Natural killer cell (primary cell): ENCODE results near the gene WDR35. TPM values are rescaled to one million over a fixed set of nuclear protein-coding genes. Genes with fewer than 3 reads are reported as not detected.

Experiments
- ATAC-seq, 3 donors: fragments of 150-1000 bp in 2 of 3; fragments of 200-7000 bp in 1 of 3; cut with Tn5 transposase; 1 replicate in 1 of 3; 2 replicates in 2 of 3; pipeline ENCODE4 v1.10.0; 2021; ENCODE audit warnings: mild to moderate bottlenecking in 2 of 3, moderate library complexity in 2 of 3
- DNase-seq, 2 donors: peaks; one replicate each; pipeline versions ENCODE4 v3.0.0 to v3.0.0-alpha.2; 2013 to 2021; ENCODE audit warnings: mixed read lengths in 1 of 2
- H3K27ac ChIP-seq: one replicate; pipeline ENCODE4 v1.5.1; 2013; ENCODE audit warnings: mild to moderate bottlenecking, low read length
- H3K27me3 ChIP-seq: one replicate; pipeline ENCODE4 v1.6.1; 2013; ENCODE audit warnings: low read length; ENCODE audit not compliant: control insufficient read depth, insufficient read depth
- H3K36me3 ChIP-seq: one replicate; pipeline ENCODE4 v1.6.1; 2013; ENCODE audit warnings: low read length; ENCODE audit not compliant: control insufficient read depth, insufficient read depth
- H3K4me1 ChIP-seq: one replicate; pipeline ENCODE4 v1.6.1; 2013; ENCODE audit warnings: low read length; ENCODE audit not compliant: control insufficient read depth, insufficient read depth
- H3K4me3 ChIP-seq: one replicate; pipeline ENCODE4 v1.5.1; 2013; ENCODE audit warnings: low read length
- H3K9me3 ChIP-seq: one replicate; pipeline ENCODE4 v1.6.1; 2013; ENCODE audit warnings: low read length; ENCODE audit not compliant: control insufficient read depth, insufficient read depth
- H3K27ac Mint-ChIP-seq, 2 donors: one replicate each; pipeline ENCODE4 v1.8.0; 2022; ENCODE audit warnings: mild to moderate bottlenecking in 2 of 2, mixed read lengths in 2 of 2, moderate library complexity in 1 of 2
- H3K27me3 Mint-ChIP-seq, 2 donors: one replicate each; pipeline ENCODE4 v1.8.0; 2022; ENCODE audit warnings: low read depth in 2 of 2, mixed read lengths in 2 of 2
- H3K36me3 Mint-ChIP-seq: one replicate; pipeline ENCODE4 v1.8.0; 2022; ENCODE audit warnings: mixed read lengths
- H3K4me1 Mint-ChIP-seq, 2 donors: one replicate each; pipeline ENCODE4 v1.8.0; 2022; ENCODE audit warnings: mixed read lengths in 2 of 2
- H3K4me3 Mint-ChIP-seq: one replicate; pipeline ENCODE4 v1.8.0; 2022; ENCODE audit warnings: mild to moderate bottlenecking, moderate library complexity, mixed read lengths
- H3K9me3 Mint-ChIP-seq, 2 donors: one replicate each; pipeline ENCODE4 v1.8.0; 2022; ENCODE audit warnings: mixed read lengths in 2 of 2
- WGBS: methylation state at CpG from one replicate; pipeline ENCODE4 v1.1.7; 2013; ENCODE audit warnings: missing lambda C conversion rate; ENCODE audit not compliant: insufficient coverage; 5-methylcytosine and 5-hydroxymethylcytosine counted together
- intact Hi-C: fragments of 100-400 bp; cut with micrococcal nuclease; formaldehyde crosslinking; loops from one replicate; pipeline ENCODE4 v1.14.2; 2022
- total RNA-seq, 4 donors: library from RNA; stranded (reverse); fragments of 120-200 nt in 1 of 4; gene quantifications; one replicate each; pipeline versions ENCODE4 v1.2.3 to v1.2.4, GENCODE V29; 2013 to 2022
- TF ChIP-seq, protein P1 (sequence below): fragments of 200-600 bp; IDR thresholded peaks from one replicate; pipeline ENCODE4 v1.8.0; 2022; ENCODE audit warnings: antibody characterized with exemption

WDR35 gene
- total RNA-seq, 3 donors from 2014 or later (not counting 1 experiment from before 2014, with no cell fraction given), result 5.8 to 8.3 (median 7.7) TPM

GRCh38 chr2:19868701-19869580 lies 121.0 kb downstream of the WDR35 start:
- intact Hi-C loops, result no loop called here
- Histone ChIP-seq H3K27ac (peak overlapping the region; percentile 78), H3K9me3 (no peaks in the 10 kb centered on the region), H3K4me3 (peak overlapping the region; percentile 79), H3K36me3 (no peaks in the 10 kb centered on the region), H3K27me3 (no peaks in the 10 kb centered on the region), H3K4me1 (peaks cover 20% of the 10 kb centered on the region)
- H3K27ac Mint-ChIP-seq, result peak overlapping the region; percentile 89 to 98
- ATAC-seq, result peak; percentile 86 to 92 (median 86)
- H3K4me3 Mint-ChIP-seq, result peak overlapping the region; percentile 98
- no peaks in the 10 kb centered on the region for H3K9me3 Mint-ChIP-seq
- TF ChIP-seq, protein P1, sequence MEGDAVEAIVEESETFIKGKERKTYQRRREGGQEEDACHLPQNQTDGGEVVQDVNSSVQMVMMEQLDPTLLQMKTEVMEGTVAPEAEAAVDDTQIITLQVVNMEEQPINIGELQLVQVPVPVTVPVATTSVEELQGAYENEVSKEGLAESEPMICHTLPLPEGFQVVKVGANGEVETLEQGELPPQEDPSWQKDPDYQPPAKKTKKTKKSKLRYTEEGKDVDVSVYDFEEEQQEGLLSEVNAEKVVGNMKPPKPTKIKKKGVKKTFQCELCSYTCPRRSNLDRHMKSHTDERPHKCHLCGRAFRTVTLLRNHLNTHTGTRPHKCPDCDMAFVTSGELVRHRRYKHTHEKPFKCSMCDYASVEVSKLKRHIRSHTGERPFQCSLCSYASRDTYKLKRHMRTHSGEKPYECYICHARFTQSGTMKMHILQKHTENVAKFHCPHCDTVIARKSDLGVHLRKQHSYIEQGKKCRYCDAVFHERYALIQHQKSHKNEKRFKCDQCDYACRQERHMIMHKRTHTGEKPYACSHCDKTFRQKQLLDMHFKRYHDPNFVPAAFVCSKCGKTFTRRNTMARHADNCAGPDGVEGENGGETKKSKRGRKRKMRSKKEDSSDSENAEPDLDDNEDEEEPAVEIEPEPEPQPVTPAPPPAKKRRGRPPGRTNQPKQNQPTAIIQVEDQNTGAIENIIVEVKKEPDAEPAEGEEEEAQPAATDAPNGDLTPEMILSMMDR, result no peak
- peak; percentile 40 to 74 for DNase-seq
- WGBS, result 21% methylated on average over 52 of the region's 52 CpGs
- H3K36me3 Mint-ChIP-seq, result no peaks in the 10 kb centered on the region
- peaks cover 25 to 33% of the 10 kb centered on the region in 2 donors for H3K4me1 Mint-ChIP-seq
- no peaks in the 10 kb centered on the region for H3K27me3 Mint-ChIP-seq

GRCh38 chr2:19868224-19868623 lies 121.7 kb downstream of the WDR35 start:
- Mint-ChIP-seq H3K36me3 (no peaks in the 10 kb centered on the region), H3K9me3 (no peaks in the 10 kb centered on the region), H3K27me3 (no peaks in the 10 kb centered on the region), H3K4me1 (peaks cover 25 to 33% of the 10 kb centered on the region in 2 donors), H3K27ac (peak overlapping the region; percentile 89 to 98), H3K4me3 (peak overlapping the region; percentile 98)
- Histone ChIP-seq H3K36me3 (no peaks in the 10 kb centered on the region), H3K4me1 (peaks cover 26% of the 10 kb centered on the region), H3K27me3 (no peaks in the 10 kb centered on the region), H3K27ac (peak overlapping the region; percentile 78), H3K9me3 (no peaks in the 10 kb centered on the region), H3K4me3 (peak overlapping the region; percentile 79)
- ATAC-seq, result no peak
- TF ChIP-seq, protein P1, result no peak
- intact Hi-C loops, result no loop called here
- 61% methylated on average over 7 of the region's 7 CpGs for WGBS
- no peak for DNase-seq

DNA sequence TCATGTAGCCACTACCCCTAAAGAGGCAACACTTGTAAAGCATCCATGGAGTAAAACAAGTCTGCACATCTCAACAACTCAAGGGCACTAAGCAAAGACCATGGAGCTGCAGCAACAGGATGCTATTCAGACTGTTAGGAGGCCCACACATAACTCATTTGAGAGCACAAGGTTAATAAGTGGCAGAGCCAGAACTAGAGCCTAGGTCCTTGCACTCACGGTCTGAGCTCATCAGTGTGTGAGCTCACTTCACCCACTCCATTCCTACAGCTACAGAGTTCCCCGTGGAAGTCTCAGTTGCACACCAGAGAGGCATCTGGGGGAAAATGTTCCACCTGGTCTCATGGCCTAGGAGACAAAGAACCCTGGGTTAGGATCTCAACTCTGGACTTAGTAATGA lies 123.1 kb downstream of the WDR35 start:
- Mint-ChIP-seq H3K9me3 (no peaks in the 10 kb centered on the region), H3K4me3 (no peak overlapping the region), H3K27ac (no peak overlapping the region), H3K27me3 (no peaks in the 10 kb centered on the region), H3K4me1 (peaks cover 25 to 26% of the 10 kb centered on the region in 2 donors), H3K36me3 (no peaks in the 10 kb centered on the region)
- Histone ChIP-seq H3K4me1 (peaks cover 27% of the 10 kb centered on the region), H3K9me3 (no peaks in the 10 kb centered on the region), H3K36me3 (no peaks in the 10 kb centered on the region), H3K27me3 (no peaks in the 10 kb centered on the region), H3K4me3 (no peak overlapping the region), H3K27ac (no peak overlapping the region)
- no peak for DNase-seq
- WGBS, result 94% methylated on average over 2 of the region's 2 CpGs
- ATAC-seq, result no peak
- TF ChIP-seq, protein P1, result no peak
- intact Hi-C loops, result no loop called here
